Gastroesophageal sphincter (tissue), 2 donors: ENCODE results near the gene KIAA0040.

ENCODE experiments used
- POLR2A ChIP-seq, 2 donors: fragments of 450-650 bp; IDR thresholded peaks; one replicate each; pipeline ENCODE4 v1.6.1; 2017; ENCODE audit warnings: antibody characterized with exemption in 2 of 2, mild to moderate bottlenecking in 2 of 2, moderate library complexity in 1 of 2
- POLR2AphosphoS5 ChIP-seq: sonication (generic); formaldehyde crosslinking; IDR thresholded peaks from one replicate; pipeline ENCODE4 v1.6.1; 2017; ENCODE audit warnings: antibody characterized with exemption

GRCh38 chr1:175216444-175216843 lies 23.9 kb upstream of the KIAA0040 start:
- no peak for TF ChIP-seq POLR2A (IDR thresholded peaks at IDR 0.05)
- no peak for TF ChIP-seq POLR2AphosphoS5
